Coronary artery (tissue), 2 donors: ENCODE results near the gene WLS.

Source experiments
- DNase-seq: peaks from one replicate; pipeline ENCODE4 v3.0.0-alpha.2; 2017; ENCODE audit warnings: low spot score
- H3K27ac ChIP-seq, 2 donors: fragments of 200-600 bp; sonication (generic); one replicate each; pipeline ENCODE4 v1.5.1; 2016 to 2019
- H3K4me3 ChIP-seq: fragments of 200-600 bp; sonication (generic); 2 replicates; pipeline ENCODE4 v1.5.1; 2016; ENCODE audit warnings: mild to moderate bottlenecking, moderate library complexity
- TF ChIP-seq, protein P1 (sequence below): fragments of 200-600 bp; sonication (generic); IDR thresholded peaks from one replicate; pipeline ENCODE4 v1.5.1; 2019; ENCODE audit warnings: antibody characterized with exemption

The WLS gene

DNA sequence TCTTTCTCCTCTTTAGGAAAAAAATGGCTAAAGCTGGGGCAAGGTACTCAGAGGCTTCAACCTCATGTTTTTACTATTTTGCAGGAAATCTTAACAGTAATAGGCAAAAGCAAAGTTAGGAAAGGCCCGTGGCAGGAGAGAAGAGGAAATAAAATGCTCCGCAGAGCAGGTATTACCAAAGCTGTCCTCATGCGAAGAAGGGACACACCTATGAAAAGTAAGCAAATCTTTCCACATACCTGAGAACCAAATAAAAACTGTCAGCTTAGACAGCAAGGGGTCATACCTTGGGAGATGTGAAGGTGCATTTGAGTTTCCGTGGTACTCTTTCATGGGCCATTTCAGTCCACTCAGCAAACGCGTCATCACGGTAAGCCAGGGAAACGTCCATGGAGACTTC is 73.5 kb downstream of the WLS start:
- Histone ChIP-seq H3K4me3 (no peak overlapping the region), H3K27ac (no peak overlapping the region)
- TF ChIP-seq, protein P1, sequence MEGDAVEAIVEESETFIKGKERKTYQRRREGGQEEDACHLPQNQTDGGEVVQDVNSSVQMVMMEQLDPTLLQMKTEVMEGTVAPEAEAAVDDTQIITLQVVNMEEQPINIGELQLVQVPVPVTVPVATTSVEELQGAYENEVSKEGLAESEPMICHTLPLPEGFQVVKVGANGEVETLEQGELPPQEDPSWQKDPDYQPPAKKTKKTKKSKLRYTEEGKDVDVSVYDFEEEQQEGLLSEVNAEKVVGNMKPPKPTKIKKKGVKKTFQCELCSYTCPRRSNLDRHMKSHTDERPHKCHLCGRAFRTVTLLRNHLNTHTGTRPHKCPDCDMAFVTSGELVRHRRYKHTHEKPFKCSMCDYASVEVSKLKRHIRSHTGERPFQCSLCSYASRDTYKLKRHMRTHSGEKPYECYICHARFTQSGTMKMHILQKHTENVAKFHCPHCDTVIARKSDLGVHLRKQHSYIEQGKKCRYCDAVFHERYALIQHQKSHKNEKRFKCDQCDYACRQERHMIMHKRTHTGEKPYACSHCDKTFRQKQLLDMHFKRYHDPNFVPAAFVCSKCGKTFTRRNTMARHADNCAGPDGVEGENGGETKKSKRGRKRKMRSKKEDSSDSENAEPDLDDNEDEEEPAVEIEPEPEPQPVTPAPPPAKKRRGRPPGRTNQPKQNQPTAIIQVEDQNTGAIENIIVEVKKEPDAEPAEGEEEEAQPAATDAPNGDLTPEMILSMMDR, result no peak
- no peak for DNase-seq

DNA sequence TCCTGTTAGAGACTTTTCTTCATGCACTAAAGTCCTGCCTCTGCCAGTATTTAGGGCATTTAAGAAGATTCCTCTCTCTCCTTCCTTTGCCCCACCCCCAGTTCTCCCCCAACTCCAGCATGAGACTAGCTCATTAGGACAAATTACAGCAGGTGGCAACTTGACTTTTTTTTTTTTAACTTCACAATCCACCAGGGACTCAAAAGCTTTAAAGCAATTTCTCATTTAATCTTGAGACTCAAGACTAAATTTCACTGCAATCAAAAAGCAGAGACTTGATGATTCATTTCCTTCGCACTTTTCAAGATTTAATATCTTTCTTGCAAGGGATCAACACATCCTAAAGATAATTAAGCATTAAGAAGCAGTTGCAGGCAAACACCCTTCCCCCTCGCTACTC is 74.9 kb downstream of the WLS start:
- no peak overlapping the region for H3K4me3 ChIP-seq
- TF ChIP-seq, protein P1, result no peak
- no peak overlapping the region for H3K27ac ChIP-seq
- DNase-seq, result no peak

DNA sequence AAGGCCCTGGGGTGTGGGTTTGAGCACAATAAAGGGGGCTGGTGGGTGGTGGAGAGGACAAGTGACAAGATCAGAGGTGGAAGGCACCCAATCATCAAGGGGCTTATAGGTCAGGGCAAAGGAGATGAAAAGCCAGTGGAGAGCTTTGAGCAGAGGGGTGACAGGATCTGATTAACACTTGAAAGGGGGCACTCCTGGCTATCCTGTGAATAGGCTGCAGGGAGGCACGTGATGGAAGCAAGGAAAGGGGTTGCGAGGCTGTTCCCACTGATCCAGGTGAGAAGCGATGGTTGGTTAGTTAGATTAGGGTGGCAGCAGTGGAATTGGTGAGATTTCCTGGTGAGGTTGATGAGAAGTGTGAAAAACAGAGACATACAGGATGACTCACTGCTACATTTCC is 80.6 kb downstream of the WLS start:
- no peak overlapping the region for H3K27ac ChIP-seq

DNA sequence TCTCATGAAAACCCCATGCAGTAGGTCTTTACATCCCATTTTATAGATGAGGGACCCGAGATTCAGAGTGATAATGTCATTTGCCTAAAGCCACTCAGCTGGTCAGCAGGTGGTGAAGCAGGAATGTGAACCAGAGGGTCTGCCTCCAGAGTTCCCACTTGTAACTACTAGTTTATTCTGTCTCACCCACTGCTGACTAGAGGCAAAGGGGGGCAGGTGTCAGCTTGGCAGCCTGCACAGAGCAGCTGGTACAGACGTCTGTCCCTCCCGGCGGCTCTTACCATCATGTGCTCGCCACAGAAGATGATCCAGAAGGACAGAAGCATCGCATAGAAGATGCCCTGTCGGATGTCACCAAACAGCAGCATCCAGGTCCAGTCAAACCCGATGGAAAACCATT is 82.4 kb downstream of the WLS start:
- no peak for DNase-seq
- Histone ChIP-seq H3K27ac (no peak overlapping the region), H3K4me3 (no peak overlapping the region)
- TF ChIP-seq, protein P1, result no peak

More for the DNA sequence above, 80.6 kb downstream of the WLS start:
- no peak overlapping the region for H3K4me3 ChIP-seq
- no peak for DNase-seq
- TF ChIP-seq, protein P1, result no peak

DNA sequence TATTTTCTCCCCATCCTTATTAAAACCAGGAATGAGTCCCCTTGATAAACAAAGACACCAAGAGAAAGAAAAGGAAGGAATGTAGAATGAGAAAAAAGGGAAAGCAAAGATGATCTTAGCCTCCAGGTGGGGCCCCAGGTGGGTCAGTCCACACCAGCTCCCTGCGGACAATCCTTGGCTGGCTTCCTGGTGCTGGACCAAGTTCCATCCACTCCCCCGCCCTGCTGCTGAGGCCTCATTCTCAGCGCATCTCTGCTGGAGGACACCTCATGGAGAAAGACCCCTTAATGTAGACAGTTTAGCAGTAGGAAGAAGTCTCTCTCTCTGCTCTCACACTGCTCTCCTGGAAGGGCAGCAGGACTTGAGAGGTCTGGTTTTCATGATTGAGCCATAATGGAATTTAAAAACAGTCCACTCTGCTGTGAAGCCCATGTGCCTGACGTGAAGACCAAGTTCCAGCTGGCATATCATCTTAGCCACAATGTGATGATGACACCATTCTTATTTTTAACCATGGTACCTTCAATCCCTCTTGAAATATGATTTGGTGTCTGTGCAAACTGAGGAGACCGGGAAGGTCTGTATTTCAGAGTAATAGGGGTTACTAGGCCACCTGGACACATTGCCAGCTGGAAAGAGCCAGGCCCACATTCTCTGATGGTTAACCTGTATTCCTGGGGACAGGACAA is 83.1 kb downstream of the WLS start:
- no peak for DNase-seq
- H3K4me3 ChIP-seq, result no peak overlapping the region
- no peak overlapping the region for H3K27ac ChIP-seq
- TF ChIP-seq, protein P1, result no peak

DNA sequence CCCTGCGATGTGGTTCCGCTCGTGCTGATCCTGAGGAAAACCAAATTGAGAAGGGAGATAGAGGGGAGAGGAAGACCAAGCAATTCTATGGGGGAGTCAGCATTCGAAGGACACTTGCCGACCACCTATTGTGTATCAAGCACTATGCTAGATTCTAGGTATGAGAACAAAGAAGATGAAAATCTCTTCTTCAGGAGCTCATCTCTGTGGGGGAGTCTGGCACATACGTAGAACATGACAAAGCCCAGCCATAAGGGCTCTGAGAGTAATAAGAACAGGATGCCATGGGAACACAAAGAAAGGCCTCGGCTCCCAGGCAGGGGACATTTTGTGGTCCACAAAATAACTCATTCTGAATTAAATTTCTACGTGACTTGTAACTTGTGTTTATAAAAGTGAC is 83.7 kb downstream of the WLS start:
- Histone ChIP-seq H3K27ac (no peak overlapping the region), H3K4me3 (no peak overlapping the region)
- TF ChIP-seq, protein P1, result no peak
- no peak for DNase-seq

DNA sequence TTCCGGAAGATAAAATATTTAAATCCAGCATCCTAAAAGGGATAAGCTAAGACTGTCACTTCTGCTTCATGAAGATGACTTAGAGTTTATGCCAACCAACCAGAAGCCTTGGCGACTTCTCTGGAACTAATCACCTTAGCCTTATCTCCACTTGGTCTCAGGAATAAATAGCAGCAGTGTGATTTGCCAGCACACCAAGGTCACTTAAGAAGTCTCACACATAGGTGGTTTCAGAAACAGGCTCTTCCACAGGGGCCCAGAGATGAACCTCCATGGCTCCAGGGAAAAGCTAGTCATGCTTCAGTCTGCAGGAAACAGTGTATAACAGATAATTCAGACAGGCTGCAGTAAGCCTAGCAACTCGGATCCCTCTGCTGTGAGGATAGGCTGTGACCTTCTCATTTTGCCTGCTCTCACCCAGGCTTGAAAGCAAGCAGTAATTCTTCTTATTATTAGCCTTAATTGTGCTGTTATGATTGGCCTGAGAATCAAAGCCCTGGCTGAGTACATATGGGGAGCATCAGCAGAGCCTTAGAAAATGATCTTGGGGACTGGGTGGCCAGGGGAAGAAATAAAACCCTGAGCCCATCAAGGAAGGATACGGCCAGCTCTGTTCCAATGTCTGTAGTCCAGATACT is 84.7 kb downstream of the WLS start:
- H3K4me3 ChIP-seq, result no peak overlapping the region
- DNase-seq, result no peak
- TF ChIP-seq, protein P1, result no peak
- H3K27ac ChIP-seq, result no peak overlapping the region
